Activated naive CD8-positive, alpha-beta T cell treated with anti-CD3 and anti-CD28 coated beads, Interleukin-2, amount 10 ng/mL, durations not matched to agents 7 days and 5 days (primary cell): Measurements from ENCODE around the gene TSPAN17. TPM values are rescaled to one million over a fixed set of nuclear protein-coding genes. Genes with fewer than 3 reads are reported as not detected.

Source experiments
- microRNA-seq: library from miRNA; unstranded; fragments of <30 nt; microRNA quantifications from one replicate; pipeline ENCODE4 v1.2.0, GENCODE V29; 2022
- total RNA-seq, 2 experiments: library from RNA; stranded (reverse); gene quantifications; one replicate each; pipeline ENCODE4 v1.2.3, GENCODE V29; 2021

TSPAN17 gene
- total RNA-seq, 2 experiments from 2014 or later = 39.6 to 40.7 TPM

Small RNA genes lying within 50 kb of the gene (microRNA-seq; reads per million reads assigned to microRNA genes)
- not detected for gene MIR4281

Other genes starting within 250 kb of the TSPAN17 start
- 10 to 100 TPM; 52.8 to 53.1 TPM for gene CLTB, start 230.9 kb upstream of the TSPAN17 start, total RNA-seq
- gene FAF2, start 199.1 kb upstream of the TSPAN17 start, total RNA-seq = 10 to 100 TPM; 32.4 TPM
- gene RNF44, start 110.1 kb upstream of the TSPAN17 start, total RNA-seq = 100 to 1,000 TPM; 162 to 166 TPM
- 1 to 10 TPM; 2.4 to 3.8 TPM for gene CDHR2, start 98.1 kb upstream of the TSPAN17 start, total RNA-seq
- gene GPRIN1, start 37.3 kb upstream of the TSPAN17 start, total RNA-seq = 1 to 10 TPM; 1.5 to 1.6 TPM
- under 1 TPM in 1 of 2 experiments, not detected in 1; 0.28 TPM for gene SNCB, start 16.9 kb upstream of the TSPAN17 start, total RNA-seq
- gene EIF4E1B, start 16.8 kb upstream of the TSPAN17 start, total RNA-seq = not detected
- gene UNC5A, start 163.1 kb downstream of the TSPAN17 start, total RNA-seq = not detected